OCI-LY7 (cell line): ENCODE data around the gene CCDC12.

Source experiments
- CTCF ChIP-seq: fragments of 200-600 bp; sonication (generic); conservative IDR thresholded peaks from 2 replicates; pipeline ENCODE4 v1.5.1; 2014; ENCODE audit warnings: mild to moderate bottlenecking, antibody characterized with exemption, low read length, moderate library complexity, mixed read lengths
- EZH2phosphoT487 ChIP-seq: fragments of 200-600 bp; sonication (generic); IDR thresholded peaks from 2 replicates; pipeline ENCODE4 v1.6.1; 2018; ENCODE audit warnings: low read depth, borderline replicate concordance, mild to moderate bottlenecking, mixed run types, antibody characterized with exemption, low read length, moderate library complexity, mixed read lengths

GRCh38 chr3:46984591-46985459 is 8.3 kb upstream of the CCDC12 start:
- TF ChIP-seq CTCF (no peak), EZH2phosphoT487 (no peak)
